IPS-NIHi7 (cell line): ENCODE results near the gene DOK6.

Experiments
- DNase-seq: peaks from one replicate; pipeline ENCODE4 v3.0.0; 2012; ENCODE audit warnings: mixed read lengths; ENCODE audit errors: extremely low spot score

Gene DOK6

DNA sequence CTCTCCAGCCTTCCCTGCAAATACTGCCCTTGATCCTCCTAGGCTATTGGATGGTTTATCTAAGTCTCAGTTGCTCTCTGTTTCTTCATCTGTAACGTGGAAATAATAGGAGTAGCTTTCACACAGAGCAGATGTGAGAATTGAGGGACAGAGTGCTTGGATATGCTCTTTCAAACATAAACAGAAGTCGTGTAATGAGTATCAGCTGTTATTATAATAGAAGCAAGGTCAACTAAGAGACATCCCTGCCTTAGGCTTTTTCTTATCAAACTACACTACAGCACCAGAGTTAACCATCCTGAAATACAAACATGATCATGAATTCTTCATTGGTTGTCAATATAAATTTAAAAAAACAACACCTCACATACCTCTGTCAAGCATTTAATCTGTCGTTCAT lies 138.2 kb downstream of the DOK6 start:
- DNase-seq, result no peak

- no peak for DNase-seq
Measured at GRCh38 chr18:69539404-69539803, 138.7 kb downstream of the DOK6 start.

- no peak for DNase-seq
Measured at GRCh38 chr18:69556228-69556627, 155.5 kb downstream of the DOK6 start.

GRCh38 chr18:69557282-69557681 lies 156.6 kb downstream of the DOK6 start:
- DNase-seq, result no peak

- no peak for DNase-seq
Measured at GRCh38 chr18:69558052-69558451, 157.4 kb downstream of the DOK6 start.

DNA sequence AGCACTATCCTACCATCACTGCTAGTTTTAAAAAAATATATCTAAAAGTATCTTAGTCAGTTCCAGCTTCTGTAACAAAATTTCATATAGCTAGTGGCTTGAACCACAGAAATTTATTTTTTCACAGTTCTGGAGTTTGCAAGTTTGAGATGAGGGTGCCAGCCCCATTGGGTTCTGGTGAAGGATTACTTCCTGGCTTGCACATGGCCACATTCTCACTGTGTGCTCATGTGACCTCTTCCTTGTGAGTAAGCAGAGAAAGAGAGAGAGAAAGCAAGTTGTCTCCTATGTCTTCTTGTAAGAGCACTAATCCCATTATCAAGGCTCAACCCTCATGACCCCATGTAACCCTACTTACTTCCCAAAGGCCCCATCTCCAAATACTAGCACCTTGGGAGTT lies 158.9 kb downstream of the DOK6 start:
- DNase-seq, result no peak

DNA sequence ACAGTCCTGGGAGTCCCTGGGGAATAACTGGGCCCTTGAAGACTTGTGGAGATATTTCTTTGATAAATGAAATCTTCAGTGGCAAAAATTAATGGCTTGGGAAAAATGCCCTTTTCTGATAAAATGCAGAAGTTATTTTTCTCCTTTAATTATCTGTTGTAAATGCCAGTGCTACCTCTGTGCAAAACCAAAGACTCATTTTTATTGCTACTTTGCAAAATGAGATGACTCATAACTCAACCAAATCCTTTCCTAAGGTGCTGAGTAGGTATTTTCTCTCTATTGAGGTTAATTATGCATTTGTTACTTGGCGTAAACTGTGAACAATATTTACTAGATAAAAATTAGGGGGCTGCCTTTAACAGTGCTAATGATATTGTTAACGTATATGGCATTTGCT lies 163.9 kb downstream of the DOK6 start:
- no peak for DNase-seq

GRCh38 chr18:69567813-69568488 lies 167.3 kb downstream of the DOK6 start:
- no peak for DNase-seq

DNA sequence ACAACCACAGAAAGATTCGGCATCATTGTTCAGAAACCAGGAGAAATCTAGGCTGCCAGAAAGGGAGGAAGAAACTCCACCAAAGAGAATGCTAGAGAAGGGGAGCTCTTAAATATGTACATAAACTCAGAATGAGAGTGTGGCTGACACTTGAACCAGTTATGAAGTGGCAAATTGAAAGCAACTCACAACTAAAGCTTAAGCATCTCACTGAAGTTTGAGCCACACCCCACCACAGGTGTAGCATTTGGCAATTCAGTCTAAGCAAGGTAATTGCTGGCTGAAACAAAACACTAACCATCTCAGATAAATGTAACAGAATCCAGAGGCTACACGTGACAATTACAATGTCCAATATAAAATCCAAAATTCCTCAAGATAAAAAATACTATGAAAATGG lies 168.4 kb downstream of the DOK6 start:
- no peak for DNase-seq

DNA sequence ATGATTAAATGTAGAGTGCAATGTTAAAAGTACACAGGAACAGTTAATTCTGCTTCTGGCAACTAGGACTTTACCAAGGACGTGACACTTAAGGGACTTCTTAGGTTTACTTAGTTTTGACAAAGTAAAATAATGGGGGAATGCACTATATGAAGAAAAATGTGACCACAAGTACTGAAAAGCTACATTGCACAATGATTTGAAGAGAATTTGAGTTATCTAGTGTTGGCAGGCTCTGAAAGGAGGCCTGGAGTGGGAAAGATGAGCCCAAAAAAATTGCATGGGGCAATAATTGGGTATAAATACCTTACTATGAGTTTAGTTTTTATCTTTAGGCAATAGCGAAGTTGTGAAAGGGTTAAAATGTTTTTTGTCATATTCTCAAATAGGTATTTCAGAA lies 173.7 kb downstream of the DOK6 start:
- DNase-seq, result no peak

- no peak for DNase-seq
Measured at GRCh38 chr18:69580107-69580506, 179.4 kb downstream of the DOK6 start.

- no peak for DNase-seq
Measured at GRCh38 chr18:69584429-69584828, 183.7 kb downstream of the DOK6 start.

DNA sequence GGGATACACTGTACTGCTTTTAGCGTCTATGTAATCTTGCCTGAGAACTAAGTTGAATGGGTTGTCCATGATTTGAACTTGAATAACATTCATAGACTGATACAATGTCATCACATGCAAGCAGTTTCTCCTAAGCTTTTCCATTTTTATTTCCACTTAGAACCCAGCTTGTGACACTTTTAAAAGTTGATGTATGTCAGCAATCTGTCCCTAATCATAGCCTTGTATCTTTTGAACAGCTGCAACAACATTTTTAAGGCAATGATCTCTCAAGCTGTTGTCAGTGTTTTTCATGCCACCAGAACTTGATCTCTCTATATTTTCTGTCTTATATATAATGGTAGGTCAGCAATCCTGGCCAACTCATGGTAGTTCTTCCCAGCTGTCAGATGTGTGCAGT lies 185.0 kb downstream of the DOK6 start:
- no peak for DNase-seq

DNA sequence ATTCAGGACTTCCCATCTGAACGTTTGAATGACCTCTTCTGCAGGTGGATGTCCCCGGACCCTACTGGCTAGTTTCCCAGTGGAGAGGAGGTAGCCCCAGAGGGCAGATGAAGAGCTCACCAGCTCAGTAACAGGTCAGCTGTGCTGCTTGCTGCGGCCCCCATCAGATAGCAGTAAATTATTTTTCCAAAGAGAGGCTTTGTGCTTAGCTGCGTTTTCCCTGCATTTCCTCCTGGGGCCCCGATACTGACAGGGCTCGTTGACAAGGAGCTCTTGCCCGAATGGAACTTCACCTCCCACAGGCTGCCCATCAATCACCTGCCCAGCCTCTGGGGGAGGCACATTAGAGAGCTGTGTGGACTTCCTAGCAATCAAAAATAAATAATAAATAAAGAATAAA lies 185.8 kb downstream of the DOK6 start:
- DNase-seq, result no peak

DNA sequence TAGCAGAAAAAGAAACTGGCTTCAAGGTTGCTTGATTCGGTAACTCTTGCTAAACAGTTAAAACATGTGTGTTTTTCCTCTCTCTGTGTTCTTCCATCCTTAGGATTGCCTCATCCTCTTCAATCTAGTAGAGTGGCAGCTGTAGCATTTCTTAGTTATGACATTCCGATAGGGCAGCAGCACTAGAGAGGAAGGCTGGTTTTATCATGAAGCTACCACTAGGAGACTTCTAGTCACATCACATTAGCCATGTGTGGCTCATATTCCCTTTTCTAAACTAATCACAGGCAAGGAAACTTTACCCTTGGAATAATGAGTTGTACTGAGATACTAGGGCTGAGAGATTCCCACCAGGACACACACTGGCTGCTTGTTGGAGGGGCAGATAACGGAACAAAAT lies 187.6 kb downstream of the DOK6 start:
- DNase-seq, result peak; percentile 14

GRCh38 chr18:69590150-69590549 lies 189.5 kb downstream of the DOK6 start:
- no peak for DNase-seq

- no peak for DNase-seq
Measured at GRCh38 chr18:69596345-69596744, 195.7 kb downstream of the DOK6 start.

DNA sequence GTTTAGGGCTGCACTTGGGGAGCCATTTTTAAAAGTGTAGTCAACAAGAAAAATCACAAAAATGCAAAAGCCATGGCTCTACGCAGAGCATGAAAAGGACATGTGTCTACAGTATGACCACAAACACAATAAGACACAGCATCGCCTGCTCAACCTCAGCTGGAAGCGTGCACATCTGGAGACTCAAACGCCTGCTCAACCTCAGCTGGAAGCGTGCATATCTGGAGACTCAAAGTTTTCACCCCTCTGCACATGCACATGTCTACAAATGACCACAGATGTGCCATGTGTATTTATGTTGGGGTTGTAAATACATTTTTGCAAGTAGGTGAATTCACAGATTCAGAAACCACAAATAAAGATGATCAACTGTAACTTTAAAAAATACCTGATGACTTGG lies 196.9 kb downstream of the DOK6 start:
- DNase-seq, result no peak

DNA sequence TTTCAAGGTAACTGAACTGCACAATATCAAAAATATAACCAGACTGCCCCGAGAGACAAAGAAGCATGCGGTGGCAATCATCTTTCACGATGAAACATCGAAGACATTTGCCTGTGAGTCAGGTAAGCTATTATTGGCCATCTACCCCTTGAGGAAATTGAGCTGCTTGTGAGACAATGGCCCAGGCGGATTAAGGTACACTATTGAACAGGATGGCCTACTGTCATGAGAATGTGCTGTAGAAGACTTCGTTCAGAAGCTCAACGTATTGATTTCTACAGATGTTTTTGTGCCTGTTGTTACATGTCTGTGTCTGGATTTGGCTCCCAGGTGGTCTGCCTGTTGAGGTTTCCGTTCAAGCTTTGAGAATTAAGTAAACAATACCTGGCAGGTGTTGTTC lies 198.7 kb downstream of the DOK6 start:
- no peak for DNase-seq

- no peak for DNase-seq
Measured at GRCh38 chr18:69612242-69612641, 211.6 kb downstream of the DOK6 start.

DNA sequence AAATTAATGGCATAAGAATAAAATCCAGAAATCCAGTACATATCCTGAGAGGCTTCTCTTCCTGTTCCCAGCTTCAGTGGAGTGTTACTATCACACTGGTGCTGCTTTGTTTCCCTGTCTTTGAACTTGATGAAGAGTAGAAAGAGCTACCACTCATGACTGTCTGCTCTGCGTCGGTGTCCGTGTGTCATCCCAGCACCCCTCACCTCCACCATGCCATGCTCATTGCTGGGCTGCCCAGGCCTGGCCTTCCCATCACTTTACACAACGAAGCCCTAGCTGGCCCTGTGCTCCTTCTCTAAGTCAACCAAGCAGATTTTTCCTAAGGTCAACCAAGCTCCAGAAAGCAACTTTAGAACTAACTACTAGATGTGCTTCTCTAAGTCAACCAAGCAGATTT lies 215.4 kb downstream of the DOK6 start:
- no peak for DNase-seq

DNA sequence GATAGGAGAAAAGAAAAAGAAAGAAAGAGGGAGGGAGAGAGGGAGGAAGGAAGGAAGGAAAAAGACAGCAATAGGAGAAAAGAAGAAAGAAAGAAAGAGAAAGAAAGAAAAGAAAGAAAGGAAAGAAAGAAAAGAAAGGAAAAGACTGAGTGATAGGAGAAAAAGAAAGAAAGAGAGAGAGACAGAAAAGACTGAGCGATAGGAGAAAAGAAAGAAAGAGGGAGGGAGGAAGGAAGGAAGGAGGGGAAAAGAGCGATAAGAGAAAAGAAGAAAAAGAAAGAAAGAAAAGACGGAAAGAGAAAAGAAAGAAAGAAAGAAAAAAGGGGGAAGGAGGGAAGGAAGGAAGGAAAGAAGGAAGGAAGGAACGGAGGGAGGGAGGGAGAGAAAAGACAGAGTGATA lies 216.7 kb downstream of the DOK6 start:
- no peak for DNase-seq

GRCh38 chr18:69617888-69618287 lies 217.2 kb downstream of the DOK6 start:
- DNase-seq, result no peak

DNA sequence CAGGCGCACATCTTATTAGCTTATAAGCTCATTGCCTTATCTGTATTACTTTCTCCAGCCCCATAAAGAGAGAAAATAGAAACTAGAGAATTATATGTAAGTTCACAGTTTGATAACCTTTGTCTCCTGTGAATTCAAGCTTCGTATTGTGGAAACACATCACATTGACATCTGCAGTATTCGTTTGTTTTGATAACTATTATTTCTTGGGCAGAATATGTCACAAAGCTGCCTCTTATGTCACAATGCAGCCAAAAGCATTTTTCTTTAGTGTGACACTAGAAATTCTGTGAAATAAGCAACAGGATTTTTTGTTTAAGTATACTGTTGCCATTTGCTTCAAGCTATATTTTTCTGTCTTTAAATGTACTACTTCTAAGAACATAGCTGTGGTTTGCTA lies 221.5 kb downstream of the DOK6 start:
- DNase-seq, result no peak
